ENCODE results near the gene SGIP1.

The SGIP1 gene

DNA sequence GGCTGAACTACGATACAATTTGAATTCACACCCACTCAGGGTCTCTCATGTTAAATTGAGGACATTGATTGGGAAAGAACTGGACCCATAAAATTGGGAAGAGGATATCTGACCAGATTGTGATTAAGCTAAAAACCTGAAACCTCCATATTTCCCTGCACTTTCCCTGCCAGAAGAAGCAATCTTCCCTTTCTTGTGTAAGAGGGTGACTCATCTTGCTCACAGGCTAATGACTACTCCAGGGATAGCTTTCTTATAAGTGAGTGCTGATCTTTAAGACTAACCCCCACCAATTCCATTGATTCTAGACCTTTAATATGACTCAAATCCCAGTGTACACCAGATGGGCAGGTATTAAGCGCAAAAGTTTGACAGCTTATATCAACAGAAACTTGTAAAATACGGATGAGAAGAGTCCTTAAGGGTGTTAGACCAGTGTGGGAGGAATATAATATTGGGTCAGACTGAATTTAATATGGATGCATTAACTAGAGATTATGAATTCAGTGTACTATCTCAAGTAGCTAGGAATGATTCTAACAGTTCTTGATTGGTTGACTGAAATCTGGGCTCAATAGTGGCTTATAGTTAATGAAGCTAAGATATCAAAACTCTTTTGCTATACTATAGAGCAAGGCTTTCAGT lies 12.1 kb upstream of the SGIP1 start:
- DNase-seq: peak; percentile 58

GRCh38 chr1:66523562-66523961 lies 10.4 kb upstream of the SGIP1 start:
- DNase-seq: no peak

DNA sequence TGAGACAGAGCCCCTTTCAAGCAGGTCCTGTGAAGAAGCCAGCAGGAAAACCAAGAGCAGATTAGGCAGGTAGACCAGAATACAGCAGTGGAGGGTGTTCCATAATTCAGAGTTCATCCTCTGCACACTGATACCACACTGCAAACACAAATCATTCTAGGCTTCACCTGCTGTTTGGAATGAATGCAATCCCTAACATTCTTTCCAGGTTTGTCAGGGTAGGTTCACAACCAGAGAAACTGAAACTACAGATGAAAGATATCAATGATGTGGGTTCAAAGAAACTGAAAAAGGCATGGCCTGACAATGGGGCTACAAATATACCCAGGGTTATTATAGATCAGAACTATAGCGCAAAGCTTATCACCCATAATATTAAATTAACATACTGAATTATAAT lies 8.9 kb upstream of the SGIP1 start:
- no peak for DNase-seq

GRCh38 chr1:66526036-66526435 lies 7.9 kb upstream of the SGIP1 start:
- DNase-seq: no peak

DNA sequence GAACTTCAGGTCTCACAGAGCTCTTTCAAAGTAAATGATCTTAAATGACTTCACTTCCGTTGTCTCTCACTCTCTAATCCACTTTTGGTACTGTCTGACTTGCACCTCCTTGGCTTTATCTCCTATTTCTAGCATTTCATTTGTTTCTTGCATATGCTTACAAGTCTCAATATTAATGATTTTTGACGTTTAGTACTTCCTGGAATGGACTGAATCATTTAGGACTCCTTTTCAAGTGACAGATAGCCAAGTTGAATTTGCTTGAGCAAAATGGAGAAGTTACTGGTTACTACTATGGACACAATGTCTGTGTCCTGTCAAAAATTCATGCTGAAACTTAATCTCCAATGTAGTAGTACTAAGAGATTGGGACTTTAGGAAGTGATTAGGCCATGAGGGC lies 7.0 kb upstream of the SGIP1 start:
- DNase-seq: no peak

GRCh38 chr1:66527686-66528085 lies 6.3 kb upstream of the SGIP1 start:
- no peak for DNase-seq

DNA sequence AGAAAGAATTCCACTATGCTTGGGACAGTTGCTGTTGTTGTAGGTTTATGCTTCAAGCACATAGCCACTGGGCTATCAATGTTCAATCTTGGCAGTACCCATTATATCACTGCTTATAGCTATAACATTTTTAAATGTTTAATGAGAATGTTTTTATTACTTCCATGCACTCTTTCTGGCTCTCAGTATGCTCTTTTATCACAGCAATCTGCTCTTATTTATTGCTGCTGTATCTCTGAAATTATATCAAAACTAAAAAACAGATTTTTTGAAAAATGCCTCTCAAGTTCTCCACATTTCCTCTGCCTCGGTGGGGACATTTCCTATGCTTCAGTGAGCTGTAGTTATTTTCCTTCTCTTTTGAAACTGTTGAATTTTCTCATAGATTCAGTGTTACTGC lies 5.4 kb upstream of the SGIP1 start:
- no peak for DNase-seq

GRCh38 chr1:66532214-66532613 lies 1.7 kb upstream of the SGIP1 start:
- DNase-seq: no peak

GRCh38 chr1:66532798-66533783 lies 862 bp upstream of the SGIP1 start:
- DNase-seq: no peak

- no peak for DNase-seq
These were observed 1.1 kb downstream of the SGIP1 start for GRCh38 chr1:66535061-66535460.

GRCh38 chr1:66535853-66536252 lies 1.9 kb downstream of the SGIP1 start:
- no peak for DNase-seq

DNA sequence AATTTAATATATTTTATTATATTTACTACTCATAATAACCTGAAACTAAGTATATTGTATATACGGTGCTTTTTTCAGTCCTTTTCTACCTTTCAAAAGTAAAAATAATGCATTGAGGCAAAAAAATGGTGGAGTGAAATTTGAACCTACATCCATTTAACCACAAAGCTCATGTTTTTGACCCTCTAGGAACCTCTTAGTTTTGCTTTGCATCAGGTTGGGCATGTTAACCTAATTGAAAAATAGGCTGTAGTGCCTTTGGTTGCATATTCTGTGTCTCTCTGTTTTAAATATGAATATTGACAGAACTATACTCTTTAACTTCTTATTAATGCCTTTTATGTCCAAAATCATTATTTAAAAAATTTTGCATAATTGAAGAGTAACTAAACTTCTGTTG lies 3.8 kb downstream of the SGIP1 start:
- DNase-seq: no peak

GRCh38 chr1:66539491-66539890 lies 5.5 kb downstream of the SGIP1 start:
- no peak for DNase-seq

- no peak for DNase-seq
These were observed 6.6 kb downstream of the SGIP1 start for GRCh38 chr1:66540434-66541032.

- no peak for DNase-seq
These were observed 8.4 kb downstream of the SGIP1 start for GRCh38 chr1:66542314-66542713.

DNA sequence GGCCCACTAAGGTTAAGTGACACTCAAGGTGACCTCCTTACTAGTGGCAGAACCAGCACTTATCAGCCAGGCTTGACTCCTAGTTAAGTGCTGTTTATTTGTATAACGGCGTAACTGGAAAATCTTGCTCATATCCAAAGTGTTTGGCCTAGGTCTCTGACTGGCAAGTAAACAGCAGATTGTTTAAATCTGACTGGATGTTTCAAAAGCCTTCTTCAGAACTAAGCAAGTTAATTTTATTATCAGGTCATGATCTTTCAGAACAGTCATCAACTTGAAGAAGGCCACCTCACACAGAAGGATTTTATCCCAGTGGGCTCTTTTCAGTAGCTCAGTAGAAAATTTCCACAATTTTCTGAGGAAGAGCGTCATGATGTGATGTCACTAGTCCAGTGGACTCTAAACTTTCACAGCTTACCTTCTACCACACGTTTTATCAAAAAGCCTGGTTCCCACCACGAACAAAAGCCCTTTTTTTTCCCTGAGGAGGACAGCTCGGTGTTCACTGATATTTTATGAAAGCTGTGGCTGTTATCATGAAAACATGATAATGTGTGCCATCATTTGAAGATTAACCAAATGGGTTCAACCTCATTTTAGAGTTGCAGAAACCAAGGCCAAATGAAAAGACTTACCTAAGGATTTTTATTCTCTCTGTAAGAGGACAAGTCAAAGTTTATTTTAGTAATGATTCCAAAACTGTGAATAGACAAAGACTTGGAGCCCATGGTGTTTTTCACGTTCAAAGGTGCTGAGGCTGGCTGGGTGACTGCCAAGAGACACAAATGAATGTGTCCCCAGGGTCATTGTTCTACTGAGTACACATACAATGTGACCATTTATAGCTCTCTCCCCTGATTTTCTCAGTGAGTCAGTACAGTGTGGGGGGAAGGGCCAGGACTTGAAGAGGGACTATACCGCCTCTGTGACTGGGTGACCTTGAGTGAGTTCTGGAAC lies 9.1 kb downstream of the SGIP1 start:
- no peak for DNase-seq

- no peak for DNase-seq
These were observed 12.3 kb downstream of the SGIP1 start for GRCh38 chr1:66546047-66546810.

GRCh38 chr1:66549017-66549416 lies 15.1 kb downstream of the SGIP1 start:
- no peak for DNase-seq

DNA sequence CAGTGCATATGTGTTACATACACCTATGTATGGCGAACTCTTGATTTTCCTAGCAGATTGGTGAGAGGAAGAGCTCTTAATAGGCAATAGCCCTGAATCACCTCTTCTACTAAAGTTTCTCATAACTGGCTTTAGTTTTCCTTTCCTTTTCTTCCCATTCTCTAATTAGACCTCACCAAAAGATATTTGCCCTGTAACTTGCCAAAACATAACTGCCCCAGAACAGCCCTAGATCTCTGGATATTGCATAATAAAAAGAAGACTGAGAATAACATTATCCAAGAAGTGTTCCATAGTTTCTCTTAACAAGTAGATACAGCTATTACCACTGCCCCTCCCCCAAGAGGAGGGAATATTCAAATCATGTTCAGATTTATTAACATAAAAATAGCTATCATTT lies 16.3 kb downstream of the SGIP1 start:
- DNase-seq: no peak

DNA sequence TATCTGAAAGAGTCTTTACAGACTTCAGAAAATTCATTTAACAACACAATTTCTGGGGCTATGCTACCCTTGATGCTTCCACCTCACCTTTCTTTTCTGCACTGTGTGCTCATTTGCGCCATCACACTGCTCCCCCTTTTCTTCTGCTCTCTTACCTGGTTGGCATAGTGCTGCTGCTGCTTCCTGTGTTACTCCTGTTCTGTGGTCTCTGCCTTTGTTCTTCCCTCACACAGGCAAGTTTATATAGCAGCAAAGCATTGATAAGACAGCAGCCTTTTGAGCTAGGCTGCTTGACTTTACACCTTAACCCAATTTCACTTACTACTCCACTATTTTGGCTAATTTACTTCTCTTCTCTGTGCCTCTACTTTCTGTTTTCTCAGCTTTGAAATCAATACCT lies 18.3 kb downstream of the SGIP1 start:
- no peak for DNase-seq

- no peak for DNase-seq
These were observed 18.9 kb downstream of the SGIP1 start for GRCh38 chr1:66552829-66553228.

DNA sequence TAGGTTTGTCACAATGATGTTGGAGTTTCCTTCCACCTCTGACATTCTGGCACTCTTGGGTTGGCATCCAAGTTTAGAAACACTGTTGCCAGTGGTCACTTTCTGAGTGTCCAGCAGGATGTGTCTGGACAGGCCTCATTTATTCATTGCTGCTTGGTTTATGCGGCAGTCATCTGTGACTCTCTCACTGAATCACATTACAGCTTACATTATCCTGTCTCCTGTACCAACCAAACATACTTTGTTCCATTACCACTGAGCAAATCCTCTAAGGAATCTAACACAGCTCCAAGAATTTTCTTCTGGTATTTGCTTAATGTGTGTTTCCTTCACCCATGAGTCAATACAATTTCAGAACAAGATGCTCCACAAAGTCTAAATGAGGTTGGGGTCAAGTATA lies 19.9 kb downstream of the SGIP1 start:
- no peak for DNase-seq

All from suppressor macrophage treated with lipopolysaccharide for 4 hours (primary cell).